Activated CD4-positive, alpha-beta T cell treated with anti-CD3 and anti-CD28 coated beads for 1 hour (primary cell): Measurements from ENCODE around the gene FAM107B.

Source experiments
- DNase-seq: peaks from one replicate; pipeline ENCODE4 v3.0.0-alpha.2; 2020

FAM107B gene

DNA sequence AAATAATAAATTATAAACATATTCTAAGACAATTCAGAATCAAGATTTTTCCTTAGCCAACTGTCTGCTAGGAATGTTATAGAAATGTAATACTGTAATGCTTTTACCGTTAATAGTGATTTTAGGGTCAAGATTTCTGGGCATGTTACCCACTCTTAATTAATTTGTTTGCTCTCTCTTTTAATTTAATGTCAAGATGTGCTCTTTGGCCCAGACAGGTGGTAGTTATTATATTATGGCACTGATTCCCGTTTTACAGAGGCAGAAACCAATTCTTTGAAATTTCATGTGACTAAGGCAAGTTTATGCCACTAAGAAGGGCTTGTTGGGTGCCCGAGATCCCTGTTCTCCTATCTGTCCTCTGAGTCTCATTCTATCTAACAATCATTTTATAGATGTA, 959 bp upstream of the FAM107B start:
- DNase-seq: no peak

DNA sequence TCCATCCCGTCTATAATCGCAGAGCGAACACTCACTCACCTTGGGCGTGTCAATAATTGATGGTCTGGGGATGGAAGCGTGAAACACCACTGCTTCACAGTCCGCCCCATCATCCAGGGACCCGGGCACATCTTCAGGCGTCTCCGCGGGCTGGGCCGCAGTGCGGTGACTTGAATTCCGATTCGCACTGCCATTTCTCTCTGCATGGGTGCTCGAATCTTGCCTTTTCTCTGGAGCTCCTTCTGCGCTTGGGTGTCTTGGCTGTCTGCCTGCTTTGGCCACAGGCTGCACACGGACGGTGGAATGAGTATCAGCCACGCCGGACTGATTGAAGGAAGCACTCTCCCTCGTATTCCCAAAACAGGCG, 500 bp downstream of the FAM107B start:
- no peak for DNase-seq

DNA sequence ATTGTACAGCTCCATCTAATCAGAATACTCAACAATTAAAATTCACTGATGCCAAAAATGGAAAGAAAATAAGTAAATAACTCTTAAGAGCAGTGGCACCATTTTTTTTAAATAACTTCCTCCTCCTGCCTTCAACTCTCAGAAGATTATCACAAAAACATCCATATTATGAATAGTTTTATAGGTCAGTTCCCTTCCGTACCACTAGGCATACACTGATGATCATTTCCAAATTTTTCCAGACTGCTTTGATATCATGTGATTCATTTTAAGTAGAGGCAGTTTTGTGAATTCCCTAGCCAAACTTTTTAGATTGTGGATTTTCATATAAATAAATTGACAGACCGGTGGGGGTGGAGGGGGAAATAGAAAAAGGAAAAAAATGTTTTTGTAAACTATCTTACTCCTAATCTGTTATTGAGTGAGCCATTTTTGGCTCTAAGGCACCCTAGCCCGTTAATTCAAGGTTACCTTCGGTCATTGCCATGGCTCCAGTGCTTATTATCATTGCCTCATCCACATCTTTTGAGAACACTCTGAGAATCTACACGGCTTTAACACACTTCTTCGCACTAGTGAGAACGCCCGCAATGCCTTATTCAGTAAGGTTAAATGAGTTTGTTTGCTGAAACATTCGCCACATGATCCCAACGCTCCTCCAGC, 1.0 kb downstream of the FAM107B start:
- DNase-seq: no peak

DNA sequence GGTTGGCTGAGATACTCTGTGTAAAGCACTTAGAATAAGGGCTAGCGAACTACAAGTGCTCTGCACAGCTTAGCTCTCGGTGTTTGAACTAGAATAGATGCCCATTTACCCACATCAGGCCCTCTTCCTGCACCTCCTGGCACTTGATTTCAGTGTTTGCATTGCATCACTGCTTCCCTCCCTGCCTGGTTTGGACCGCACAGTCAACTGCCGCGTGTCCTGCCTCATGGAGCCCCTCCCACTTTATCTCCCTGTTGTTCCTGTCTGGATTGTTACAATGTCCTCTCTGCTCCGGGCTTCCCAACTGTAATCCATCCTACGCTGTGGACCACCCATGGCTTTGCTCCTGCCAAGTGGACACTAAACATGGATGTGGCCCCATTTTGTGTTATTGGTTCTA, 2.3 kb downstream of the FAM107B start:
- no peak for DNase-seq

DNA sequence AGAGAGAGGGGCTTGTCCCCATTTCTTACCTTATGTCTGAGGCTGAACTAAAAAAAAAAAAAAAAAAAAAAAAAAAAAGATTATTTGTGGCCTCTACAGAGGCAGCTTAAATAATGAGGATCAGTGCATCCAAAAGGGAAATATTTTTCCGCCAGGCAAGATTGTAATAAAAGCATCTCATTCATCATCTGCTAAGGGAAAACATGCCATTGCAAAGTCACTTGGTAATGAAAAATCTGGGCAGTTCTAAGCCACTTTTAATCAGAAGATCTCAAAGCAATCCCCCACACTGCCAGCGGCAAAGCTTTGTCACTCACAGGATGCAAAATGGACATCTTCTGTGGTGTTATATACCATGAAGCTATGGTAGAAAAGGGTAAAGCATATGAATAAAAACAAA, 3.8 kb downstream of the FAM107B start:
- DNase-seq: no peak

DNA sequence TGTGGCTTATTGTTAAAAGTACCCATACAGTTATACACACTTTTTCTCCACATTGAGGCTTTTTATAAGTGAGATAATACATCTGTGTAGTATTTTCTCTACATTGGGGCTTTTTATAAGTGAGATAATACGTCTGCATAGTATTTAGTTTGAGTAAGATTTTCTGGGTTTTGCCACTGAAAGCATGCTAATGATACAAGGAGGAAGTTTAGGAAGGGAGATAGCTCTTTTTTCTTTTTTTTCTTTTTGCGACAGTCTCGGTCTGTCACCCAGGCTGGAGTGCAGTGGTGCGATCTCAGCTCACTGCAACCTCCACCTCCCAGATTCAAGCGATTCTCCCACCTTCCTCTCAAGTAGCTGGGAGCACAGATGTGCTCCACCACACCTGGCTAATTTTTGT, 13.3 kb downstream of the FAM107B start:
- DNase-seq: no peak

DNA sequence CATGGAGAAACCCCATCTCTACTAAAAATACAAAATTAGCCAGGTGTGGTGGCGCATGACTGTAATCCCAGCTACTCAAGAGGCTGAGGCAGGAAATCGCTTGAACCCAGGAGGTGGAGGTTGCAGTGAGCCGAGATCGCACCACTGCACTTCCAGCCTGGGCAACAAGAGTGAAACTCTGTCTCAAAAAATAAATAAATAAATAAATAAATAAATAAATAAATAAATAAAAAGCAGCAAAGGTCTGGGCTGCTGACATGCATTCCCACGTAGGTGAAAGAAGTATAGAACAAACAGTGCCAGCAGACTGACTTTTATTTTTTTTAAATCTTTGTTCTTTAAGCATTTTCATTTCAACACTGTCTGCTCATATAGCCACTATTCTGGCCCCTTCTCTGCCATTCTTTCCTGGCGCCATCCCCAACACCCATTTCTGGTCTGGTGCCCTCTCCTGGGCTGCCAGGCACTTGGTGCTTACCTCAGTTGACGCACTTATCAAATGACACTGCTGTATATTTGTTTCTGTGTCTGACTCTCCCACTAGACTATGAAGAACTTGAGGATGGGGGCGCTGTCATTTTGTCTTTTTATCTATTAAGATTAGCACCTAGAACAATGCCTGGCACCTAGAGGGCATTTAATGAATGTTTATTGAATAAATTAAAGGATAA, 15.6 kb downstream of the FAM107B start:
- no peak for DNase-seq

DNA sequence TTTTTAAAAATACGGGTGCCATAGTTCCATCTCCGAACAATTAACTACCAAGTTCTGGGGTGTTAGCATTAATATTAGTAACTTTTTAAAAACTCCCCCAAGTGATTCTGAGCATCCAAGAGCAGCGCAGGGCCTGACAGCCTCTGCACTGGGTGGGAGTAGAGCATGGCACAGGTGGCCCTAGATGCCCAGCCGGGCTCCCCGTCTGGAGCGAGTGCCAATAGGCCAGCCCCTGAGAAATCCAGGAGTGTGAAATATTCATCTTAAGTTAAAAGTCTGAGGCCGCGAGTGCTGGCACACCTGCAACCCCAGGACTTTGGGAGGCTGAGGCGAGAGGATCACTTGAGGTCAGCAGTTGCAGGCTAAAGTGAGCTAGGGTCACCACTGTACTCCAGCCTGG, 16.2 kb downstream of the FAM107B start:
- DNase-seq: no peak

DNA sequence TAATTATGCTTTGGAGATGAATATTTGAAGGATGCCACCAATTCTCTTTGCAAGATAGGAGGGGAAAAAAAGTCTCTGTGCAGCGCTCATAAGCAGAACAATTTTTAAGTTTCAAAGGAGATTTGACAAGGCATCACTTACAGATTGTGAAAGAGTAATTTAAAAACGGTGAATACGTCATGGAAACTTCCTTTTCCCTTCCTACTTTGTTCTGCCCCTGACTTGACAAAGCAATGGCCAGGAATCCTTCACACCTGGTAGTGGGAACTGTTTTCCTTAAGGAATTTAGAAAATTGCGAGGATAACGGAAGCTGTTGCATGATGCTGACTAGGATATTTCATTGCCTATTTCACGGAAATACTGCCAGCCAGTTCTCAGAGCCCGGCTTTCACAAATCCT, 16.7 kb downstream of the FAM107B start:
- no peak for DNase-seq

DNA sequence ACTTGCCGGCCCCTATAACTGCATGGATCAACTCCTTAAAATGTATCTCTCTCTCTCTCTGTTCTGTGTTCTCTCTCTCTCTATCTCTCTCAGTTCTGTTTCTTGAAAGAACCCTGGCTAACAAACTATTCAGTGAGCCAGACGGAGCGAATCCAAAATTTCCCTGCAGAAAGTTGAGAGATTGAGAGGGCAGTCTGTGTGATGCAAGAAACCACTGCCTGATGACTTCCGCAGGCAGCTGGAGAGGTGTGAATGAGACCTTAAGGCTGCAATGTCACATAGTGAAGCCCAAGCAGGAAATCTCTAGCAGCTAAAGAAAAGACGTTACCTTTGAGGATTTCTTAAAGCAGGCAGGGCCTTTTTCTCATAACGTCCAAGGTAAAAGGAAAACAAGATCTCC, 17.3 kb downstream of the FAM107B start:
- no peak for DNase-seq

DNA sequence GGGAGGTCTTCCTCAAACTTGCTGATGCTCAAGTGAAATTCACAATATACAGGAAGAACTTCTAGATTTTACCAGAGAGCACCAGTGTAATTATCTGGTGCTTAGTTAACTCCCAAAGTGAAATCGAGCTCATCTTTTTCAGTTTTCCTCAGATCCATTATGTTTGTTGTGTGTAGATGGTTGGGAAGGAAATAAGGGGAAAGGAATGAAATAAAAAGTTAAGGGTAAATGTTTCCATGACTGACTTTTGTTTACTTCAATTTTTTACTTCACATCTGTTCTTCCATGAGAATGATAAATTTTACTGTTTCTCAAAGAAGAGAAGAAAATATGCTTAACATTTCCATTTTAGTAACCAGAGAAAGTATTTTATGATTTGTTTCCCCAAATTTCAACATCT, 21.3 kb downstream of the FAM107B start:
- no peak for DNase-seq

DNA sequence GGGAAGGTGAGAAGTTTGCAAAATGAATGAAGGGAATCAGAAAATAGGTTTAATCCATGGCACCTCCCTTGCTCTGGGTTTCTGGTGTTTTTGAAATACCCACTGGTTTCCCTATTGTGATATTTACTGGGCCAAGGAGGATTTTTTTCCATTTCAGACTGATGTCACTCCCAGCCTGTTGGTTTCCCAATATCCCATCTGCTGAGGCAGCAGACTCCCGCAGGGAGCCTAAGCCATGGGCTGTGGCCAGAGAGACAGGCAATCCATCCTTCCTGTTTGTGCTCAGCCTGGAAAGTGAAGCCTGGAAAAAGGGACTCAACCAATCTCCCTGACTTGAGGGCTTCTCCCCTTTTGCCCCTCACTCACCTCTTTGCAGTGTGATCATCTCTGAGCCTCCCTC, 22.8 kb downstream of the FAM107B start:
- DNase-seq: no peak

DNA sequence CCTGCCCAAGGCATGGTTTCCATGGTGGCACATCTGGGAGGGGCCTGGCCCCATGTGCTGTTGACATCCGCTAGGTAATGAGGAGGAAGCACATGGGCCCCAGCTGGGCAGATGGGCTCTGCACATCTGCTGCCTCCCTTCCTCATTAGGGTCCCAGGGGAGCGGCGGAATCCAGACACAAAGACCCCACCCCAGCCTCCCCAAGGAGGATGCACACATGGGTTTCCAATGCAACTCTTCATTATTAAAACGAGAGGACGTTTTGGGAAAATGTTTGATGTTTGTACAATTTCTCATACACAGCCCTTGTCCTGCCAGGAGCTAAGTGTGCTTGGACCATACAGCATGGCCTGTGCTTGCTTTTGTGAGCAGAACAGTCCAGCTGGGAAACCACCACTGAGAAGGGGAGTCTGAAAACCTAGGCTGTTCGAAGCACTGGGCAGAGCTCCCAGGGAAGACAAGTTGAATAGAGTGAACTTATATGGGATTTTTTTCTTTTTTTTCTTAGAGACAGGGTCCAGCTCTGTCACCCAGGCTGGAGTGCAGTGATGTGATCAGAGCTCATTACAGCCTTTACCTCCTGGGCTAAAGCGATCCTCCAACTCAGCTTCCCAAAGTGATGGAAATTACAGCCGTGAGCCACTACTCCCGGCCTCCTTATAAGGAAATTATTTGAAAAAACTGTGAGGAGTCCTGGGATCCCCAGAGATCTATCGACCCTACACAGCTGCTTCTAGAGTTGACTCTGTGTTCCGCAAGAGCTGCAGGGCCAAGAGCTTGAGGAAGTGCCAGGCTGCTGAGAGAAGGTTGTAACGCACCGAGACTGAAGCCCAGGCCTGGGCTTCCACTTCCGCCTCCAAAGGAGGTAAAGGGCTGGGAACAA, 23.4 kb downstream of the FAM107B start:
- DNase-seq: no peak

DNA sequence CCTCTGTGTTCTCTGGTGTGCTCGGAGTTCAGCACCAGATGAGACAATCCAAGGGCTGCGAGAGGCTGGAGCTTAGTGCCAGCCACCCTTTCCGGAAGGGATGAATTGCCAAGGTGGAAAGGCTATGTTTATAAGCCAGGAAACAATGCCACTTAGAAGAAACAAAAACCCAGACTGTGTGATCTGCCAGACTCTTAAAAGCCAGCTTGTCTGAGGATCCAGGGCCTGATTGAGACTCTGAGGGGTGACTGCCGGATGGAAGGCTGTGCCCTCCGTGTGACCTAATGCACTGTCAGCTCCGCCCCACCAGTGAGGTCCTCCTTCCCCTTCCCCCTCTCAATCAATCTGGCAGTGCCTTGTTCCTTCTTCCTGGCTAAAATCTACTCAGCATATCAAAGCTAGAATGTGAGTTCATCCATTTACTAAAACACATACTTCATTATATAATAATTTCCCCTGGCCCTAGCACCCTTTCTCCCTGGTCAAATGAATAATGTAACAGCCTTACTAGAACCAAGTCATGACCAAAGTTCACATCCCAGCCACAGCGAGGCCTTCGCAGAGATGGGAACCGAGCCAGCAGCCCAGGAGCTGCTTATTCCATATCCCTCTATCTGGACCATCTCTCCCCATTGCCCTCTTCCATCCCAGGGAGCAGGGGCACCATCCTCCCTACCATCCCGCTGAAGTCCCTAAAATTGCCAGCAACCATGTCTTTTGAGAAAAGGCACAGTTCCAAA, 25.5 kb downstream of the FAM107B start:
- DNase-seq: no peak

DNA sequence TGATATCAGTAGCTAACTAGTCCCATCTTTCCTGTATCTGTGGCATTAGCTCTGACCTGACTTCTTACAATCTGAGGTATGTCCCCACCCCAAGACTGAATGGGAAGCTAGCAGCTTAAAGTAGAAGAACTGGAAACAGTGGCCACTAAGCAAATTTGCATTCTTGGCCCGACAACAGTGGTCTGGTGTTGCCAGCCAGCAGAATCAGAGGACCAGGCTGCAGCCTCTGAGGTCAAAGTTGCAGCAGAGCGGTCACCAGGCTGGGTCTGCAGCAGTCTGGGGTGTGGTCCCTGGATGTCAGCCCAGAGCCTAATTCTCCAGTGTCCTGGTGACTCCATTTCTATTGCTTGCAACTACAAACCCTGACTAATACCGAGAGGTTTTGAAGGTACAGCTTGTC, 26.3 kb downstream of the FAM107B start:
- no peak for DNase-seq

DNA sequence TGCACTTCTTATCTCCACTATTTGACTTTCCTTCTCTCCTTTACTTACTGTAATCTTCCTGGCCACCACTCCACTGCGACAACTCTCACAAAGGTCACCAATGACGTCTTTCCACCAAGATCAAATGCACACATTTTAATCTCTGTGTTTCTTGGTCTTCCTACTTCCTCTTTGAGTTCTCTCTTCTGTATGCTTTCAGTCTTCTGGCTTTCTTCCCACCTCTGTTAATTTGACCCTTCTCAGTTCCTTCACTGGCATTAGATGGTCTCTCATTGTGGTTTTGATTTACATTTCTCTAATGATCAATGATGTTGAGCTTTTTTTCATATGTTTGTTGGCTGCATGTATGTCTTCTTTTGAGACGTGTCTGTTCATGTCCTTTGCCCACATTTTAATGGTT, 31.9 kb downstream of the FAM107B start:
- no peak for DNase-seq

DNA sequence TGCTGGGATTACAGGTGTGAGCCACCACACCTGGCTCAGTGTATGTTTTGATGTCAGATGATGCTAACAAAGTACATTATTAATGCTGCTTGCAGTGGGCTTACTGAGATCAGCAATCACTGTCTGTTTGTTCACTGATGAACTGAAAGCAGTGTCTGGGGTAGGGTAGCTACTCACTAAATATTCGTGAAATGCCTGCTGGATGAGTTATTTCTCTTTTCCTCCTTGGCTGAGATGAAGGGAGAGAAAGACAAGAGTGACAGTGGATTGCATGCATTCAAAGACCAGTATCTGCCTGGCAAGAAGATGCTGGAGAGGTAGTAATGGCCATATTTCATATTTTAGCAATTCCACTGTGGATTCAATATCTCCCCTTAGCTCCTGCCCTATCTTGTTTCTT, 32.3 kb downstream of the FAM107B start:
- no peak for DNase-seq

DNA sequence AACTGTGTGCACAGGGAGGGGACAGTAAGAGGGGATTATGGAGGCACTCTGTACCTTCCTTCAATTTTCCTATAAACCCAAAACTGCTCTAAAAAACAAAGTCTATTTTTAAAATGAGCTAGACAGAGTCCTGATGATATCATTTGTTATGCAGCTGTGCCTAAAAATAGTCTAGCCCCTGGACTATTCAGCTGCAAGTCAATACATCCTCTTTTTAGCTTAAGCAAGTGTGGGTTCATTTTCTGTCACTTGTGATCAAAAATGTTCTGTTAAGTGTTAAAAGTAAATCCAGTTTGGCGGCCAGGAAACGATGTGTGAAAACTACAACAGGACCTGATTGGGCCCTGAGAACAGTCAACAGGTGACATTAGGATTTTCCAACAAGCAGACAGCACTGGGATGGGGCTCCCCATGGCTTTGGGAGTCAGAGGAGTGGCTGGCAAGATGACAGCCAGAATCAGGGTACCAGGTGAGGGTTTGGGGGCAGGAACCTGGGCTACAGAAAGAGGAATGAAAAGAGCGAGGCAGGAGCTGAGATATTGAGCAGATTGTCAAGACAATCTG, 33.9 kb downstream of the FAM107B start:
- no peak for DNase-seq

DNA sequence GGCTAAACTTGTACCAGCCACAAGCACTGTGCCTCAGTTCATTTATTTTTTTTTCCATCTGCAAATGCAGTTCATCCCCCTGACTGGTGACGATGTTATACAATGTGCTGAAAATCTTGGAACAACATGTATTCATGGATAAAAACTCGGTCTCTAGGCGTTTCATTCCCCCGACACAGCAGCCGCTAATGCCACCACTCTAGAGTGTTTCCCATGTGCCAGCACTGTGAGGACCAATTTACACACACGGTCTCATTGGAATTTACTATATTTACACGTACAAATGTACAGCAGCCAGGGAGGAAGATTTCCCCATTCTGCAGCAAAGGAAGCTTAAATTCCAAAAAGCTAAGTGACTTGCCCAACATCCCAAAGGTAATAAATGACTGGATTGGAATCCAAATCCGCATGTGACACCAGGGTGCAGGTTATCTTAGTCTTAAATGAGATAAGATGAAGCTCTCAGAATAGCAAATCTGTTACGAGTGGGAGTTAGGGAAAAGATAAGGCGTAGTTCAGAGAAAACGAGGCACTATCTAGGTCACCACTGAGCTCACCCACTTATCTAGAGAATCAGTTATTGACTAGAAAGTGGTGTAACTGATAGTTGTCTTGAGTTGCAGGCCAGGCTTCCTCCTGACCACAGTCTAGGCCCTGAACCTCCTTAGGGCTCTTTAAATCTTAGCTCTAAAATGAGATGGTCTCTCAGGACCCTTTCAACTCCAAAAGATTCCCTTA, 36.7 kb downstream of the FAM107B start:
- DNase-seq: no peak

DNA sequence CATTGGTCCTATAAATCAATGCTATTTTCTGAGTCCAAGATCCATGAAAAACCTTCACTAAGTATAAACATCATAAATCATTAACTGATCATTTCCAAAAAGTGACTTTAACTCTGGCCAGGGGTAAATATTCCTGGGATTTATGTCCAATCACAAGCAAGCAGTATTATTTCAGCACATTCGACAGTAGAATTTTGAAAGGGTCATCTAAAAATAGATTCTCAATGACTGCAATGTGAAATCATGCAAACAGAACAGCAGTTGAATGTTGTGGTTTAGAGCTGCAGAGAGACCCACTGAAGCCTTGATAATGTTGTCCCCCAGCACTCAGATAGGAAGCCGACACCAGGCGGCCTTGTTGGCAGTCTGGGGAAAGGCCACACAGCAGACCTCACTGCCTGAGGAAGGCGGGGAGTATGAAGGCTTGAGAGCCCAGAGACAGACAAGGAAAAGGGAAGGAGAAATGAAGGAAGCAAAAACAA, 38.1 kb downstream of the FAM107B start:
- no peak for DNase-seq

DNA sequence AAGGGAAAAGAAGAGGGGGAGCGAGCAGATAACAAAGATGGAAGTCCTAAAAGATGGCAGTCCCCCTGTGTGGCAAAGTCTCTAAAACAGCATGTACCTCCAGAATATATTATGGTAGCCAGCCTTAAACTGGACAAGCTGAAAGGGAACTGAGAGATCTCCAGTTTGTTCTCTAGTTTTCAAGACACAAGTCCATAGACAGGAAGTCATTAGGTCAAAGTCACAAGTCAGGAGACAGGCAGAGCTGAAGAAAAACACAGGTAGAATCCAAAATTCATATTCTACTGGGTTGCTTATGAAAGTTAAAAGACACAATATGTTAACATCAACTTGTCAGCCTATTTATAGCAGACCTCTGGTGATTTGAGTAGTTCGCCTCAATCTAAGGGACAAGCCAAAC, 38.7 kb downstream of the FAM107B start:
- DNase-seq: no peak

DNA sequence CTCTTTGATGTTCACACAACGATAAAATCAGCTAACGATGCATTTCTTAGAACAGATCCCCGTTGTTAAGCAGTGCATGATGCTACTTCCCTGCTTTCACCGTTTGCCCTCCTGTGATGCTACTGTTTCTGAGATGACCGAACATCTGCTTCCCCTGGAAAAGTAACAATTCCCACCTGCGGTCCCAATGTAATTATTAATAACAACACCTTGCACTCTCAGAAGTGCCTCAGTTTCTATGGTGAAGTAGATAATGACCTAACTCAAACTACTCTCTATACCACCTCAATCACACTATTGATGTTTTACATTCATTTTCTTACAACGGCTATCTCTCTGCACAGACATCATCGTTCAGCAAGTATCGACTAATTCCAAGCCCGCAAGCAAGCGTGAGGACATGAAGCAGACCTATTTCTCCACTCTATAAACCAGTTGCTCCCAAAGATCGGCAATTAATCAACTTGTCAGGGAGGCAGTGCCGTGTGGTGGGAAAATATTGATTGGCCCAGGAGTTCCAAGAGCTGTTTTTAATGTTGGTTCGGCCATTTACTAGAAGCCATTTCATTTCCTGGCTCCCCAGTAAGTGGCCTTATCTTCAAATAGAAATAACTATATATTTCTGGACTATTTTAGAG, 42.7 kb downstream of the FAM107B start:
- no peak for DNase-seq
